Ecto neural progenitor cell (in vitro differentiated cells): Measurements from ENCODE around the gene DVL3.
"Not testable (repeated sequence)": the region's sequence is repeated elsewhere in the genome, so short reads cannot be mapped to it uniquely, and the experiment has no call there.

Experiments used
- DNase-seq: peaks from one replicate; pipeline ENCODE4 v3.0.0-alpha.2; 2018; ENCODE audit warnings: low spot score

DVL3 gene

DNA sequence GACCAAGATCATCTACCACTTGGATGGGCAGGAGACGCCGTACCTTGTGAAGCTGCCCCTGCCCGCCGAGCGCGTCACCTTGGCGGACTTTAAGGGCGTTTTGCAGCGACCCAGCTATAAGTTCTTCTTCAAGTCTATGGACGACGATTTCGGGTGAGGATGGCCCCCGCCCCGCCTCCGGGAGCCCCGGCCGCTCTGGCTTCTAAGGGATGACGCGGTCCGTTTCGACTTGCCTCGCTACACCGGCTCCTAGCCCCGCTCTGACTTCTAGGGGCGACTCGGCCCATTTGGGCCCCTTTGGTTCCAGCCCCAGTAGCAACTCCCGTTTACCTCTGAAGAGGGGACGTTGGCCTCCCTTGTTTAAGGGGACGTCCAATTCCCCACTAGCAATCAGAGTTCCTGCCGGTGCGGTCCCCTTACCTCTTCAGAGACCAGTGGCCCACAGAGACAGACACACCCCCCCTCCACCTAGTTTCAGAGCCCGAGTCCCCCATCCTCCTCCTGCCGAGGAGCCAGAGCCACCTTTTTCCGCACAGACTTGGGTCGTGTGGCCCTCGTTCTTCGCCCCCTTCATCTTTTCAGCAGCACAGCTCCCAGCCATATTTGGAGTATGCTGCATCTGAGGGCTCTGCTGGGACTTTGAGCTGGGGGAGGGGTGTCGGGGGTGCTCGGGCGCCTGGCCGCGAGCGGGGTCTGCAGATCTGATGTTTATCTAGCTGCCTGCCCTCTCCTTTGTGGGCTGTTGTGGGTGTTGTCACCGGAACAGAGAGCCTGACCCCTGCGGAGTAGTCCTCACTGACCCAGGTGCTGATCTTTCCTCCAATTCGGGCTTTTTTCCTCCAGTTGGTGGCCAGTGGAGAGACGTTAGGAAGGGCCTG lies 706 bp downstream of the DVL3 start:
- DNase-seq, result peak; percentile 63

- peak; percentile 73 for DNase-seq
Observed at GRCh38 chr3:184156522-184156955, 1.4 kb downstream of the DVL3 start.

DNA sequence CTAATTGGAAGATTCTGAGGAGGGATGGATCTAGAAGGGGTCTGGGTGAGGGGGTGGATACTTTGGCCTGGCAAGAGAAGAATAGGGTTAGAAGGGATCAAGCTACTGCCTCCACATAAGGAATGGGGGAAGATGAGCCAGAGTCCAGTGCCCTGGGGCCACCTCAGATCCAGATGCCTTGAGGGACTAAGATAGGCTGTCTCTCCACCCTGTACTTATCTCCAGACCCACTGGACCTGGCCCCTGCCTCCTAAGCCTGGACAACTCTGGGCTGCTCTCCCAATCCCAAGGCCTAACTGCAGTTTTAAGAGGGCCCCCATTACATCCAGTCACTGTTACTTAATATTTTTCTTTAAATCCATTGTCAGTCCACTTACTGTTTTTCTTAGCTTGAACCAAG lies 2.0 kb downstream of the DVL3 start:
- no peak for DNase-seq

DNA sequence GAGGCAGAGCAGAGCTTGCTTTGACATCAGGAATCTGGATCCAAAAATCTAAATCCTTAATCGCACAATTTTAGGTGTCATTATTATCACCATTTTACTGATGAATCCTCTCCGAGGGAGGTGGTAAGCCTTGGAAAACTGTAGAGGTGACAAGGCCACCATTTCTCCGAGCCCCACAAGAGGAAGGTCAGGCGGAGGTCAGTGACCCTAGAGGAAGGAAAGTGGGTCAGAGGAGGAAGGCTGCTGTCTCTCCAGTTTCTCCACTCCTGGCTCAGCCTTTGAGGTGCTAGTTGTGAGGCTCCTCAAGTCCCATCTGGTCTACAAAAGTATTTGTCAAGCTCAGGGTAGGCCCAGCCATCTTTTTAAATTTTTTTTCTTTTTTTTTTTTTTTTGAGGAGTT lies 3.2 kb downstream of the DVL3 start:
- DNase-seq, result no peak

DNA sequence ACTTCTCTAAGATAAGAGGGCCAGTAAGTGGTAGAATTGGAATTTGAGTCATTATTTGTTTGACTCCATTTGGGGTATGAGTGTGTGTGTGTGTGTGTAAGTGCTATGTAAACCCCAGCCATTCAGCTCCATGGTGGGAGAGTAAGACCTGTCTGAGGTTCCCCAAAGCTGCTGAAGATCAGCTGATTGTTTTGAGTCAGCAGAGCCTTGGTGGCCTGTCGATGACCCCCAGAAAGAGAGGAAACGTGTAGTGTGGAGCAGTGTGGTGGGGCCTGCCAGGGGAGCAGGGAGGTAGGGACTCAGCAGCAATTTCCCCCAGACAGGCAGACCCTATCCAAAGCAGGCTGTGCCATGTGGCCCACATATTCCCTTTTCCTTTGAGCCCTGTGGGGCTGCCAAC lies 5.3 kb downstream of the DVL3 start:
- no peak for DNase-seq

GRCh38 chr3:184162571-184163070 lies 7.4 kb downstream of the DVL3 start:
- DNase-seq, result not testable (repeated sequence)

DNA sequence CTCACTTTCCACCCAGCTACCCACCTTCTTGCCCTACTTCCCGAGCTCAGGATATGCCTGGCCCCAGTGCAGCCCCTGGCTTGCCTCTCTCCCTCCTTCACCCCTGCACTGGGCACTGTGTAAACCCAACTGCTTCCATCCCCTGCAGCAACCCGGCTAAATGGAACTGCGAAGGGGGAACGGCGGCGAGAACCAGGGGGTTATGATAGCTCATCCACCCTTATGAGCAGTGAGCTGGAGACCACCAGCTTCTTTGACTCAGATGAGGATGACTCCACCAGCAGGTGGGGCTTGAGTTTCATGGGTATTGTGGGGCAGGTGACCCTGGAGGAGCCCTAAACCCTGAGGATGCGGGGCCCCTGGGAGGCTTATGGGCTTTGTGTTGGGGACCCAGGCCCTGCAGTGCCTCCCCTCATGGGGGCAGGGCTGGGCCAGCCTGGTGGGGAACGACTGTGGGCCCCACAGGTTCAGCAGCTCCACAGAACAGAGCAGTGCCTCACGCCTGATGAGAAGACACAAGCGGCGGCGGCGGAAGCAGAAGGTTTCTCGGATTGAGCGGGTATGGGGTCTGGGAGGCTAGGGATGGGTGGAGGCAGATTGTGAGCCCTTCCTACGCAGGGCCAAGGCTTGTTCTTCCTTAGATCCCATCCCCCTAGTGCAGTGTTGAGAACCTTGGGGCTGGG lies 9.6 kb downstream of the DVL3 start:
- DNase-seq, result no peak

DNA sequence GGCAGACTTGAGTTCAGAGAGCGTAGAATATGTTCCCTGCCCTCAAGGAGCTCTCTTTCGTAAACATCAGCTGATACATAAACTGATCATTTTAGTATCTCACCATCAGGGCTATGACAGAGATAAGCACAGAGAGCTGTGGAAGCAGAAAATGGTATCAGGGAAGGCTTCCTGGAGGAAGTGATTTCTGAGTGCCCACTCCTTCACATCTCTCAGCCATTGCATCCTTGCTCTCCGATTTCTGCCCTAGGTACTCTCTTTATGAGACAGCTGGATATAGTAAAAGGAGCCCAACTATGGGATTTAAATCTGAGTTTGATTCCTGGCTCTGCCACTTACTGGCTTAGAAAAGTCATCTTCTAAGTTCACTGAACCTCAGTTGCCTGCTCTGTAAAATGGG lies 10.4 kb downstream of the DVL3 start:
- no peak for DNase-seq

DNA sequence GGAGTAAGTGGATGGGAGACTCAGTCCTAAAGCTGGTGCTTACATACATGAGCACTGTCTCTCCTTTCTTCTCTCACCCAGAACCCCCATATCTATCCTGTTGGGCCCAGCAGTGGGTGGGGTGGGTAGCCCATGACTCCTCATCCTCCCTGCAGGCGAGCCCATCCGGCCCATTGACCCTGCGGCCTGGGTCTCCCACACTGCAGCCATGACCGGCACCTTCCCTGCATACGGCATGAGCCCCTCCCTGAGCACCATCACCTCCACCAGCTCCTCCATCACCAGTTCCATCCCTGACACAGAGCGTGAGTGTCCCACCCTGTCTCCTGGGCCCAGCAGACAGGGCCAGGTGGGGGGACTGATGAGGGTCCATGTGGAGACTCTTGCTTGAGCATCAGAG lies 11.5 kb downstream of the DVL3 start:
- no peak for DNase-seq

DNA sequence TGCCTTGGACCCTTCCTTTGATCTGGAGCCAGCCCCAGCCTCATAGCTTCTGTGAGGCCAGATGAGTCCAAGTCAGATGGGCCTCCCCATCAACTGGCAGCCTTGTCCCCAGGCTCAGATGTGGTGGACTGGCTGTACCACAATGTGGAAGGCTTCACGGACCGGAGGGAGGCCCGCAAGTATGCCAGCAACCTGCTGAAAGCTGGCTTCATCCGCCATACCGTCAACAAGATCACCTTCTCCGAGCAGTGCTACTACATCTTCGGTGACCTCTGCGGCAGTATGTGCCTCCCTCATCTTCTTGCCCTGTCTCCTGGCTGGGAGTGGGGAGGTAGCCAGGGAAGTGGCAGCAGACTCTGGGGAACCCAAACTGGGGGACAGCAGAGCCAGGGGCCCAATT lies 12.6 kb downstream of the DVL3 start:
- DNase-seq, result no peak

GRCh38 chr3:184168363-184169120 lies 13.4 kb downstream of the DVL3 start:
- no peak for DNase-seq

DNA sequence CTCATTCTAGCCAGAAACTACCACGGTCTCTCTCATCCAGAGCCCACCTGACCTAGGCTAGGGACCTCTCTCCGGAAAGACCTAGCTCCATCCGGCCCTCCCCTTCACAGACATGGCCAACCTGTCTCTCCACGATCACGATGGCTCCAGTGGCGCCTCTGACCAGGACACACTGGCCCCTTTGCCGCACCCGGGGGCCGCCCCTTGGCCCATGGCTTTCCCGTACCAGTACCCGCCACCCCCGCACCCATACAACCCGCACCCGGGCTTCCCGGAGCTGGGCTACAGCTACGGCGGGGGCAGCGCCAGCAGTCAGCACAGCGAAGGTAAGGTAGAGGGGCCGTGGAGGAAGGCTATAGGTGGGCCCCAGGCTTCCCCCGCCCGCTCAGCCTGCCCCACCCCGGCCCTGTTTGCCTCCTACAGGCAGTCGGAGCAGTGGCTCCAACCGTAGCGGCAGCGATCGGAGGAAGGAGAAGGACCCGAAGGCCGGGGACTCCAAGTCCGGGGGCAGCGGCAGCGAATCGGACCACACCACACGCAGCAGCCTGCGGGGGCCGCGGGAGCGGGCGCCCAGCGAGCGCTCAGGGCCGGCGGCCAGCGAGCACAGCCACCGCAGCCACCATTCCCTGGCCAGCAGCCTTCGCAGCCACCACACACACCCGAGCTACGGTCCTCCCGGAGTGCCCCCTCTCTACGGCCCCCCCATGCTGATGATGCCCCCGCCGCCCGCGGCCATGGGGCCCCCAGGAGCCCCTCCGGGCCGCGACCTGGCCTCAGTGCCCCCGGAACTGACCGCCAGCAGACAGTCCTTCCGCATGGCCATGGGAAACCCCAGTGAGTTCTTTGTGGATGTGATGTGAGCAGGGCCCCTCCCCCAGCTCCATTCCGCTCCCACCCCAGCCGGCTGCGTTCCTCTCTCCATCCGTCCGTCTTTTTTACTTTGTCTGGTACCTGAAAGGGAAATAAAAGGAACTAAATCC lies 15.0 kb downstream of the DVL3 start:
- no peak for DNase-seq

DNA sequence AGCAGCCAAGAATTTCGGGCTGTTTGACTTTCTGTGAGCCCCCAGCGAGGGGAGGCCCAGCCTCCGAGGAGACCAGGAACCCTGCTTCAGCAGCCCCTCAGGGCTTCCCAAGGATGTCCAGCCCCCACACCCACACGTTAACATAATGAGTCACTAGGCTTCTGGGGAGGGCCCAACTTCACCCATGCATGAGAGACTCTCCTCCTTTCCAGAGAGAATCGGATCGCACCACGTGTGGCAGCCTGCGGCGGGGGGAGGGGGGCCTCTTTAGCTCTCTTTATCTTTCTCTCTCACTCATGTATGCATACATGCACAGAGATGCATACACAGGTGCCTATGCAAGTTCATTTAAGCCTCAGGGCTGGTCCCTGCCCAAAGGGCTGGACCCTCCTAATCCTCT lies 16.4 kb downstream of the DVL3 start:
- DNase-seq, result no peak

DNA sequence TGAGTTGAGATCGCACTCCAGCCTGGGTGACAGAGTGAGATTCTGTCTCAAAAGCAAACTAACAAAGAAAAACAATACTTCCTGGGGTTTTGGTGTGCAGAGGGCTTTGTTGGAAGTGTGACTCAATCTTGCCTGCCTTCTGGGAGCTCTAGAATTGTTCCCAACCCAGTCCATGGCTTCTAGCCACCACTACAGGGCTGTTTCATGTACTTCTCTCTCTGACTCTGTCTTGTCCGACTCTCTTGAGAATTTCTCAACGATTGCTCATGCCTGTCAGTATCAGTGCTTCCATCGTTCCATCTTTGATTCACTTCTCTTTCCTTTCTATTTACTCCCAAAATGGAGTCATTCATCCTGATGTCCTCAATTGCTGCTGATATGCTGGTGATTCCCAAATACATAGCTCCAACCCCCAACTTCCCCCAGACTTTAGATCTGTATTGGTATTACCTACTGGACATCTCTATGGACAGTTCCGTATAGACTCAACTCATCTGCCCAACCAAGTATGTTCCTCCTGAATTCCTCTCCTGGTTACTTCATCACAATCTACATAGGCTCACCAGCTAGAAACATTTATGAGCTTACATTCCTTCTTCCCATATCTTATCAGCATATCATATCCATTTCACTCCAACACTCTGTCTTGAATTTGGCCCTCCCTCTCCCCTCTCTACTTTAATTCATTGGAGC lies 17.6 kb downstream of the DVL3 start:
- no peak for DNase-seq

- DNase-seq, result no peak
Observed at GRCh38 chr3:184173374-184173722, 18.2 kb downstream of the DVL3 start.

- DNase-seq, result no peak
Observed at GRCh38 chr3:184174284-184174645, 19.1 kb downstream of the DVL3 start.

DNA sequence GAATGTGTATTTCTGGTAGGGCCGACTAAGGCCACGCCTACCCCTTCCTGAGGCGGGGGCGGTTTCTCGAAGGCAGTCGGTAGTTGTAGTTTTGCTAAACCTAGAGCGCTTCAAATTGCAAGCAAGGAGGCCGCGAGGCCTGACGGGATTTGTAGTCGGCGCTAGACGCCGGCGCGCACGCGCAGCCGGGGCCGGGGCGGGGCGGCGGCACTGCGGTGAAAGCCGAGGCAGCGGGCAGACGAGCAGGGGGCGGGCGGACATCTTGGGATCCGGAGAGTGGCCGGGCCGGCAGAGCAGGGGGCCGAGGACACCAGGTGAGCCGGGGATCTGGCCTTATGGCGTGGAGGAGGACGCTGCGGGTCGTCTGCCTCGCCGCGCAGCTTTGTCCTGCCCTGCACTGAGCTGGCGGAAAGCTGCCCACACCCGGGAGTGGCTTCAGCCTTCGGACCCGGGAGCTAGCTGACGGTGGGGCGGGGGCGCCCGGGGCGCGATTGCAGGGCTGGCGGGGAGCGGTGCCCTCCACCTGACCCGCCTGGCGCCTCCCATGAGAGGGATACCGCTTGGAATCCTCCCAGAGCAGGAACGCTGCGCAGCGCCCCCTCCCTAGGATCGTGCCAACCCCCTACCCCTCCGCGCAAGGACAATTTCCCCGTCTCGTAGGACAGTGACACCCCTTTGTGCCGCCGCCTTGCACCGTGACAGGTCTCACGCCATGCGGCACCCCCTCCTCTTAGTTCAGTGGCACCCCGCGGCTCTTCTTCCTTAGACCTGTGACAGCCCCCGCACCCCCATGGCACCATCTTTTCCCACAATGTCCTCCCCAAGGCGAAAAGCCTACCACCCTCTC lies 19.7 kb downstream of the DVL3 start, which contains the start of gene AP2M1:
Gene AP2M1, plus strand, starts transcription at position 210 of the 847 bp plus-strand sequence. CDS start 2,139 bp downstream, outside the sequence.
- DNase-seq, result peak; percentile 98

- DNase-seq, result no peak
Observed at GRCh38 chr3:184175506-184175905, 20.3 kb downstream of the DVL3 start.

DNA sequence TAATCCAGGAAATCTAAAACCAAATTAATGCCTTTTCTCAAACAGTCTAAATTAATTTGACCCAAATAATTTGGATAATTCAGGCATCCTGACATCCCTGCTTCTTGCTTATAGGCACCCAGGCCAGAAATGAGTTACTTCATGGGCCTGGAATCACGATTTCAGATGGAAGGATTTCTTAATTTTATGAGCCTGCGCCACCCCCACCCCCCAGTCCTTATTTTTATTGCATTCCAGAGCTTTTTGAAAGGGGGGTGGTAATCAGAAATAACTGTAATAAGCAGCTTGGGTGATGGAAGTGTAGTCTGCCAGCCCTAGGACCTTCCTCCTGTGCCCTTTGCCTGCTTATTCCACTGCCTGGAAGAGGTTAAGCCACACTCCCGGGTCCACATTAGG lies 20.8 kb downstream of the DVL3 start:
- DNase-seq, result no peak
